ENCODE measurements around the gene DUSP1.

DNA sequence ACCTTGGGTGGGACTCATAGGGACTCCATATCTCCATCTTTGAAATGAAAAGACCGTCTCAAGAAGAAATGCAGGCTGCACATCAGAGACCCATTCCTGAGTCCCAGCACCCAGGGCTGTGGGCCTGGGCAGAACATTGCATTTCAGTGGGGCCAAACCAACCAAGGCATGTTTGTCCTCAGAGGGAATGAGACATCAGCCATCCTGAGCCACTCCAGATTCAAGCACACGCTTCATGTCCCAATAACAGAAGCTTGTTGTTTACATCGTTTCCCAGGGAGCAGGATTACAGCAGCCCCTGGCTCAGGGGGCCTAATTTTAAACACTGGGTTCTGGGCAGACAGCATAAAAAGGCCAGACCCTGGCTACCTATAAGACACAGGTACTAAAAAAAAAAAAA lies 24.3 kb downstream of the DUSP1 start:
- TF ChIP-seq CTCF (IDR thresholded peaks at IDR 0.05; ENCODE audit: poor library complexity) (no peak), EZH2 (IDR thresholded peaks at IDR 0.05; ENCODE audit: borderline replicate concordance) (no peak), EZH2phosphoT487 (IDR thresholded peaks at IDR 0.05; ENCODE audit: low read depth, severe bottlenecking, unreplicated experiment) (no peak)

Measured in hepatocyte (in vitro differentiated cells).